ENCODE measurements around the gene TSHZ2.

- TF ChIP-seq ATF3 (IDR thresholded peaks at IDR 0.05) (no peak), POLR2A (IDR thresholded peaks at IDR 0.05; ENCODE audit: borderline replicate concordance, extremely low read depth, insufficient read depth, insufficient read length) (no peak), ZFX (IDR thresholded peaks at IDR 0.05) (no peak), CTCF (IDR thresholded peaks at IDR 0.05 in 2 of 3, conservative IDR thresholded peaks at IDR 0.05 in 1 of 3; ENCODE audit: borderline replicate concordance in 1 of 3, insufficient read depth in 1 of 3, low read depth in 2 of 3, low read length in 2 of 3) (no peak), POLR2AphosphoS5 (IDR thresholded peaks at IDR 0.05; ENCODE audit: low read depth, low read length) (no peak), MAX (IDR thresholded peaks at IDR 0.05) (no peak)
These were observed 530.7 kb downstream of the TSHZ2 start for GRCh38 chr20:53502820-53503219.

Data from HCT116 (cell line).